Breast epithelium (tissue), 3 donors: Measurements from ENCODE around the gene EFHD2.
"Not testable (repeated sequence)": the region's sequence is repeated elsewhere in the genome, so short reads cannot be mapped to it uniquely, and the experiment has no call there.

Experiments
- CTCF ChIP-seq, 3 donors: fragments of 450-650 bp; IDR thresholded peaks; one replicate each; pipeline ENCODE4 v1.5.1; 2016 to 2017; ENCODE audit warnings: antibody characterized with exemption in 3 of 3, mild to moderate bottlenecking in 3 of 3, moderate library complexity in 3 of 3
- POLR2A ChIP-seq: fragments of 450-650 bp; IDR thresholded peaks from one replicate; pipeline ENCODE4 v1.6.1; 2016; ENCODE audit warnings: antibody characterized with exemption, mild to moderate bottlenecking, moderate library complexity
- POLR2AphosphoS5 ChIP-seq, 3 donors: sonication (generic); formaldehyde crosslinking; IDR thresholded peaks; one replicate each; pipeline ENCODE4 v1.6.1; 2017; ENCODE audit warnings: antibody characterized with exemption in 3 of 3

- TF ChIP-seq CTCF (IDR thresholded peaks at IDR 0.05); POLR2A; POLR2AphosphoS5 (IDR thresholded peaks at IDR 0.05): not testable (repeated sequence)
Observed at GRCh38 chr1:15458388-15458787, 48.7 kb downstream of the EFHD2 start.
